Neural crest cell (in vitro differentiated cells): Measurements from ENCODE around the gene SPRR5. TPM values are rescaled to one million over a fixed set of nuclear protein-coding genes. Genes with fewer than 3 reads are reported as not detected.

ENCODE experiments used
- DNase-seq: peaks from one replicate; pipeline ENCODE4 v3.0.0; 2021; ENCODE audit warnings: low read depth, mixed read lengths, low spot score
- H3K27ac Mint-ChIP-seq: one replicate; pipeline ENCODE4 v1.8.0; 2021; ENCODE audit warnings: mild to moderate bottlenecking, mixed read lengths; ENCODE audit not compliant: unreplicated experiment
- H3K27me3 Mint-ChIP-seq: 2 replicates; pipeline ENCODE4 v1.8.0; 2021; ENCODE audit warnings: low read depth, mild to moderate bottlenecking, mixed read lengths
- H3K36me3 Mint-ChIP-seq: 2 replicates; pipeline ENCODE4 v1.8.0; 2021; ENCODE audit warnings: low read depth, mild to moderate bottlenecking, mixed read lengths
- H3K4me1 Mint-ChIP-seq: 2 replicates; pipeline ENCODE4 v1.8.0; 2021; ENCODE audit warnings: mixed read lengths
- H3K4me3 Mint-ChIP-seq: one replicate; pipeline ENCODE4 v1.8.0; 2021; ENCODE audit warnings: mild to moderate bottlenecking, mixed read lengths
- H3K9me3 Mint-ChIP-seq: 2 replicates; pipeline ENCODE4 v1.8.0; 2021; ENCODE audit warnings: mixed read lengths
- total RNA-seq: library from RNA; stranded (reverse); gene quantifications from 2 replicates; pipeline ENCODE4 v1.2.1, GENCODE V29; 2021
- TF ChIP-seq, protein P1 (sequence below): fragments of 200-600 bp; sonication (generic); conservative IDR thresholded peaks from 2 replicates; pipeline ENCODE4 v1.5.0; 2021; ENCODE audit warnings: antibody characterized with exemption, mild to moderate bottlenecking

SPRR5 gene
- total RNA-seq, 1 donor from 2014 or later = not detected

DNA sequence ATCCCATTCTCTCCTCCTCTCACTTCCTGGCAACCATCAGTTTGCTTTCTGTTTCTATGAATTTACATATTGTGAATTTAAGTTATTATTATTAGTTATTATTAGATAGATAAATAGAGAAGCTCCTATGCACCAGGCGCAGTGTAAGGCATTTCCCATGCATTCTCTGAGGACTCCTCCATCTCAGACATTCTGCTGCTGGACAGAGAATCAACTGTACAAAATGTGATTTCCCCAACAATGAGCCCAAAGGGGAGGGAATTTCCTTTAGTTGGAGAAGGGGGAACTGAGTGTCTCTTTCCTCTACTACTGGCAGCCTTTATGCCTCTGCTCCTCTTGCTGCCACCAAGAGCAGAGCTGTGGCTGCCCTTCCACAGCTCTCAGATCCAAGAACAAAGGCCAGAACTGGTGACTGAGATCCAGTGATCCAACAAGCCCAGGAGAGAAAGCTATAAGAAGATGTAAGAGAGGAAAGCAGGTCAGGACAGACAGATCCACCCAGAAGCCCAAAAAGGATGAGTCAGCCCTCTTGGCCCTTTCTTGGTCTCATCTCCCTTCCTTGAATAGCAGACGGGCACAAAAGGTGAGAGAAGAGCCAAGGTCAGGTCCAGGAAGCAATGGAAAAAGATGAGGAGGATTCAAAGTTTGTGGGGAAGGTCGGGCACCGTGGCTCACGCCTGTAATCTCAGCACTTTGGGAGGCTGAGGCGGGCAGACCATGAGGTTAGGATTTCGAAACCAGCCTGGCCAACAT, 42.1 kb upstream of the SPRR5 start:
- no peak for DNase-seq
- H3K27ac Mint-ChIP-seq = no peak overlapping the region
- H3K4me3 Mint-ChIP-seq = no peak overlapping the region
- TF ChIP-seq, protein P1, sequence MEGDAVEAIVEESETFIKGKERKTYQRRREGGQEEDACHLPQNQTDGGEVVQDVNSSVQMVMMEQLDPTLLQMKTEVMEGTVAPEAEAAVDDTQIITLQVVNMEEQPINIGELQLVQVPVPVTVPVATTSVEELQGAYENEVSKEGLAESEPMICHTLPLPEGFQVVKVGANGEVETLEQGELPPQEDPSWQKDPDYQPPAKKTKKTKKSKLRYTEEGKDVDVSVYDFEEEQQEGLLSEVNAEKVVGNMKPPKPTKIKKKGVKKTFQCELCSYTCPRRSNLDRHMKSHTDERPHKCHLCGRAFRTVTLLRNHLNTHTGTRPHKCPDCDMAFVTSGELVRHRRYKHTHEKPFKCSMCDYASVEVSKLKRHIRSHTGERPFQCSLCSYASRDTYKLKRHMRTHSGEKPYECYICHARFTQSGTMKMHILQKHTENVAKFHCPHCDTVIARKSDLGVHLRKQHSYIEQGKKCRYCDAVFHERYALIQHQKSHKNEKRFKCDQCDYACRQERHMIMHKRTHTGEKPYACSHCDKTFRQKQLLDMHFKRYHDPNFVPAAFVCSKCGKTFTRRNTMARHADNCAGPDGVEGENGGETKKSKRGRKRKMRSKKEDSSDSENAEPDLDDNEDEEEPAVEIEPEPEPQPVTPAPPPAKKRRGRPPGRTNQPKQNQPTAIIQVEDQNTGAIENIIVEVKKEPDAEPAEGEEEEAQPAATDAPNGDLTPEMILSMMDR = no peak
- H3K4me1 Mint-ChIP-seq = no peaks in the 10 kb centered on the region
- no peaks in the 10 kb centered on the region for H3K36me3 Mint-ChIP-seq
- H3K9me3 Mint-ChIP-seq = peaks cover 11% of the 10 kb centered on the region
- peaks cover 2% of the 10 kb centered on the region for H3K27me3 Mint-ChIP-seq

DNA sequence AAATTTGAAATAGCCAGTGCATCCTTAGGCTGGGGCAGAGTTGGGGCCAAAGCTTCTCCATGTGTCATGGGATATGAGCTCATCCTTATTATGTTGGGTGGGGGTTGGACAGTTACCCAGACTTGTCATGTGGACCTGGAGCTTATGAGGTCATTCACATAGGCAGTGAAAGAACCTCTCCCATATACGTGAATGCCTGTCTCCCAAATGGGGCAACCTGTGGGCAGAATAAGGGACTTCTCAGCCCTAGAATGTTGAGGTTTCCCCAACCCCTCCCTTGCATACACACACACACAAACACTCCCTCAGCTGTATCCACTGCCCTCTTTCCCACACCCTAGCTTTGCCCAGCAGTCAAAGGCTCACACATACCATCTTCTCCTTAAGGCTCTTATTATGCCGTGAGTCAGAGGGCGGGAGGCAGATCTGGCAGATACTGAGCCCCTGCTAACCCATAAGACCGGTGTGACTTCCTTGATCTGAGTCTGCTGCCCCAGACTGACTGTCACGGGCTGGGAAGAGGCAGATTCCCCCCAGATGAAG, 40.9 kb upstream of the SPRR5 start:
- Mint-ChIP-seq H3K36me3 (no peaks in the 10 kb centered on the region), H3K9me3 (peaks cover 12% of the 10 kb centered on the region), H3K27me3 (peaks cover 2% of the 10 kb centered on the region), H3K4me3 (no peak overlapping the region), H3K4me1 (no peaks in the 10 kb centered on the region), H3K27ac (no peak overlapping the region)
- DNase-seq = no peak
- TF ChIP-seq, protein P1 = no peak

DNA sequence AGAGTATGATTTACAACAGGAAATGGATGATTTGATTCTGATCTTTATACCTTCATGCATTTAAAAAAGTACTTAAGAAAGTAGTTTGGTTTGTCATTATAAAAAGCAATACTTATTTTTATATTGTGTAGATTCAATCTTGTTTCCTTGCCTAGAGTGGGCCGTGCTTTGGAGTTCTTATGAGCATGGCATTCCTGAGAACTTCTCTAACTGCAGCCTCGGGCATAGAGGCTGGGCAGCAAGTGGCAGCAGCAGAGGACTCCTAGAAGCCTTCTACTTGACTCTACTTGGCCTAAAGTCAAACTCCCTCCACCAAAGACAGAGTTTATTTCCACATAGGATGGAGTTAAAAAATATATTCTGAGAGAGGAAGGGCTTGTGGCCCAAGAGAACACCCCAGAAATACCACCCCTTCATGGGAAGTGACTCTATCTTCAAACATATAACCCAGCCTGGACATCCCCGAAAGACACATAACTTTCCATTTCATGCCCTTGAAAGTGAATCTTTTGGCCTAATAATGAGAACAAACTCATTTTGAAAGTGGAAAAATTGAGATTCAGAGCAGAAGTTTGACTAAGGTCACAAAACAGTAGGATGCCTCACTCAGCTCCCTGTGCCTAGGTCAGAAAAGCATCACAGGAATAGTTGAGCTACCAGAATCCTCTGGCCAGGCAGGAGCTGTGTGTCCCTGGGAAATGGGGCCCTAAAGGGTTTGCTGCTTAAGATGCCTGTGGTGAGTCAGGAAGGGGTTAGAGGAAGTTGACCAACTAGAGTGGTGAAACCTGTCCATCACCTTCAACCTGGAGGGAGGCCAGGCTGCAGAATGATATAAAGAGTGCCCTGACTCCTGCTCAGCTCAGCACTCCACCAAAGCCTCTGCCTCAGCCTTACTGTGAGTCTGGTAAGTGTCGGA, 39.1 kb upstream of the SPRR5 start, which contains the start of gene IVL:
Gene IVL, plus strand, starts transcription at position 861 of the 916 bp plus-strand sequence. CDS start 1,252 bp downstream, outside the sequence.
- DNase-seq = no peak
- H3K27me3 Mint-ChIP-seq = peaks cover 2% of the 10 kb centered on the region
- H3K27ac Mint-ChIP-seq = no peak within 1 kb of the TSS
- H3K9me3 Mint-ChIP-seq = peaks cover 14% of the 10 kb centered on the region
- no peak within 1 kb of the TSS for H3K4me3 Mint-ChIP-seq
- H3K36me3 Mint-ChIP-seq = no peaks in the 10 kb centered on the region
- TF ChIP-seq, protein P1 = no peak
- H3K4me1 Mint-ChIP-seq = no peaks in the 10 kb centered on the region

DNA sequence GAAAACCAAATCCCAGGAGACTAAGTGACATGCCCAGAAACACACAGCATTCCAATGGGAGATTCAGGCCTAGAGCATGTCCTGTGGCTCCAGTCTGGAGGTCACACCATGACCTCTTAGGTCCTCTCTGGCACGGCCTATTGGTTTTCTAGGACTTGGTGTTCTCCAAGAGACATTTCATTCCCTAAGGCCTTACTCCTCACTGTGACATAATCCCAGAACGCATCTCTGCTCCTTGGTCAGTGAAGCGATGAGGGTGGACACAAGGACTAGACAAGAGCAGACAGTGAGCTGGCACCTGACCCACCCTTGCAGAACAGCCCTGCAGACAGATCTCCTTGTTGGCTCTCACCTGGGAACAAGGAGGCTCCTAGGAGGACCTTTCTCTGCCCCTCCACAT, 37.8 kb upstream of the SPRR5 start:
- no peaks in the 10 kb centered on the region for H3K36me3 Mint-ChIP-seq
- TF ChIP-seq, protein P1 = no peak
- H3K27me3 Mint-ChIP-seq = peaks cover 5% of the 10 kb centered on the region
- DNase-seq = no peak
- H3K9me3 Mint-ChIP-seq = peaks cover 16% of the 10 kb centered on the region
- no peak overlapping the region for H3K27ac Mint-ChIP-seq
- H3K4me1 Mint-ChIP-seq = no peaks in the 10 kb centered on the region
- H3K4me3 Mint-ChIP-seq = no peak overlapping the region

DNA sequence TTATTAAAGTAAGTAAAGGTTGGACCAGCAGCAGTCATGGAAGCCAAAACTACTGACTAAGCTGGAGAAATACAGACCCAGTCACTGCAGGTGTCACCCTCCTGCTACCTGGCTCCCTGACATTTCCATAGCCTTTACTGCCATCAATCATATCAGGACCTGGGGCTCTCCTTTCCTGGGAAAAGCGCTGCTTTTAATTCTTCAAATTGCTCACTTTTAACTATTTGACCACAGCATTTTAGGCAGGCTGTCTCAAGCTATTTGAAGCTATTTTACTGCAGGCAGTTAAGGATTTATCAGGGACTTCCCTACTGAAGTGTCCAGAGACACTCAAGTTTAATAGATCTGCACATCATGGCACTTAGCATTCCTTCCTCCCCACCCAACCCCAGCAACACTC, 34.5 kb upstream of the SPRR5 start:
- no peaks in the 10 kb centered on the region for H3K4me1 Mint-ChIP-seq
- no peaks in the 10 kb centered on the region for H3K36me3 Mint-ChIP-seq
- DNase-seq = no peak
- H3K9me3 Mint-ChIP-seq = peaks cover 10% of the 10 kb centered on the region
- no peak overlapping the region for H3K27ac Mint-ChIP-seq
- peaks cover 14% of the 10 kb centered on the region for H3K27me3 Mint-ChIP-seq
- H3K4me3 Mint-ChIP-seq = no peak overlapping the region
- TF ChIP-seq, protein P1 = no peak
